Eye (tissue), 1 donor: Measurements from ENCODE around the gene KIRREL2.
"Not testable (repeated sequence)": the region's sequence is repeated elsewhere in the genome, so short reads cannot be mapped to it uniquely, and the experiment has no call there.

Experiments
- DNase-seq: peaks from one replicate; pipeline ENCODE4 v3.0.0-alpha.2; 2015

Gene KIRREL2

GRCh38 chr19:35856546-35857149 is at the start of gene KIRREL2:
TSS of gene KIRREL2 (plus strand) at chr19:35856911. CDS start at chr19:35857120, 209 bp downstream.
- DNase-seq: peak; percentile 89

- no peak for DNase-seq
Observed at GRCh38 chr19:35807633-35808032, 49.1 kb upstream of the KIRREL2 start.

GRCh38 chr19:35811317-35812219 is 45.1 kb upstream of the KIRREL2 start:
- DNase-seq: no peak

GRCh38 chr19:35812220-35813042 is 44.3 kb upstream of the KIRREL2 start, which contains the start of gene PRODH2:
TSS of gene PRODH2 (minus strand) at chr19:35812845. CDS start at chr19:35812805, 40 bp downstream.
- DNase-seq: no peak

- DNase-seq: no peak
Observed at GRCh38 chr19:35813043-35813890, 43.4 kb upstream of the KIRREL2 start.

- DNase-seq: no peak
Observed at GRCh38 chr19:35816262-35816661, 40.4 kb upstream of the KIRREL2 start.

GRCh38 chr19:35816846-35817245 is 39.9 kb upstream of the KIRREL2 start:
- DNase-seq: no peak

GRCh38 chr19:35818445-35818844 is 38.3 kb upstream of the KIRREL2 start:
- DNase-seq: no peak

GRCh38 chr19:35822579-35822978 is 34.1 kb upstream of the KIRREL2 start:
- no peak for DNase-seq

- DNase-seq: no peak
Observed at GRCh38 chr19:35824150-35824549, 32.6 kb upstream of the KIRREL2 start.

- peak; percentile 90 for DNase-seq
Observed at GRCh38 chr19:35828692-35829301, 27.9 kb upstream of the KIRREL2 start.

- DNase-seq: no peak
Observed at GRCh38 chr19:35830986-35831385, 25.7 kb upstream of the KIRREL2 start.

- DNase-seq: no peak
Observed at GRCh38 chr19:35832054-35832453, 24.7 kb upstream of the KIRREL2 start.

GRCh38 chr19:35833972-35834371 is 22.7 kb upstream of the KIRREL2 start:
- DNase-seq: no peak

- DNase-seq: not testable (repeated sequence)
Observed at GRCh38 chr19:35836096-35836495, 20.6 kb upstream of the KIRREL2 start.

- DNase-seq: no peak
Observed at GRCh38 chr19:35841961-35842595, 14.6 kb upstream of the KIRREL2 start.

GRCh38 chr19:35842666-35843272 is 13.9 kb upstream of the KIRREL2 start:
- no peak for DNase-seq

- DNase-seq: peak; percentile 27
Observed at GRCh38 chr19:35843676-35844481, 12.8 kb upstream of the KIRREL2 start.

GRCh38 chr19:35844482-35845214 is 12.1 kb upstream of the KIRREL2 start:
- no peak for DNase-seq
